GM12878 (cell line): ENCODE data around the gene SIPA1. TPM values are rescaled to one million over a fixed set of nuclear protein-coding genes. Genes with fewer than 3 reads are reported as not detected.
A peak's percentile ranks its signal among the peaks of the same experiment; 100 is the strongest.

Experiments used
- CBFB ChIP-seq: IDR thresholded peaks from 2 replicates; pipeline ENCODE4 v1.6.1; 2016; ENCODE audit warnings: antibody characterized with exemption, low read depth
- CEBPZ ChIP-seq: fragments of 150-350 bp; IDR thresholded peaks from 2 replicates; pipeline ENCODE4 v1.6.1; 2016; ENCODE audit warnings: low read depth, low read length
- CREB1 ChIP-seq: IDR thresholded peaks from 2 replicates; pipeline ENCODE4 v1.6.1; 2012; ENCODE audit warnings: low read depth, mild to moderate bottlenecking, inconsistent platforms
- CREM ChIP-seq: IDR thresholded peaks from 2 replicates; pipeline ENCODE4 v1.6.1; 2014; ENCODE audit warnings: antibody characterized with exemption, low read depth
- EED ChIP-seq: sonication (generic); IDR thresholded peaks from 2 replicates; pipeline ENCODE4 v1.6.1; 2016; ENCODE audit warnings: antibody characterized with exemption, low read depth
- FOS ChIP-seq: IDR thresholded peaks from 3 replicates; pipeline ENCODE4 v1.6.1; 2011; ENCODE audit warnings: borderline replicate concordance; ENCODE audit not compliant: insufficient read length; ENCODE audit errors: extremely low read depth
- FOXK2 ChIP-seq: fragments of 450-650 bp; IDR thresholded peaks from 2 replicates; pipeline ENCODE4 v1.6.1; 2017; ENCODE audit warnings: mild to moderate bottlenecking, moderate library complexity
- LARP7 ChIP-seq: fragments of 450-650 bp; IDR thresholded peaks from 2 replicates; pipeline ENCODE4 v1.6.1; 2017; ENCODE audit warnings: mild to moderate bottlenecking
- MEF2A ChIP-seq: IDR thresholded peaks from 2 replicates; pipeline ENCODE4 v1.6.1; 2011; ENCODE audit warnings: low read depth, mild to moderate bottlenecking, low read length, moderate library complexity; ENCODE audit not compliant: insufficient read depth
- PBX3 ChIP-seq: IDR thresholded peaks from 2 replicates; pipeline ENCODE4 v1.6.1; 2011; ENCODE audit warnings: mild to moderate bottlenecking, low read depth, low read length, moderate library complexity; ENCODE audit not compliant: insufficient replicate concordance
- POLR2AphosphoS2 ChIP-seq: IDR thresholded peaks from 2 replicates; pipeline ENCODE4 v1.6.1; 2011; ENCODE audit warnings: low read depth, mild to moderate bottlenecking, low read length, improper control_type of control experiment, moderate library complexity
- RFX5 ChIP-seq: IDR thresholded peaks from 2 replicates; pipeline ENCODE4 v1.6.1; 2011; ENCODE audit warnings: low read depth, low read length, improper control_type of control experiment
- RUNX3 ChIP-seq: IDR thresholded peaks from 2 replicates; pipeline ENCODE4 v1.6.1; 2012; ENCODE audit warnings: low read length, inconsistent platforms
- SMAD5 ChIP-seq: IDR thresholded peaks from 2 replicates; pipeline ENCODE4 v1.6.1; 2016; ENCODE audit warnings: antibody characterized with exemption, low read depth
- SP1 ChIP-seq: IDR thresholded peaks from one replicate; pipeline ENCODE4 v1.6.1; 2011; ENCODE audit warnings: low read depth, low read length
- SRF ChIP-seq, 2 experiments: IDR thresholded peaks; 2 replicates each; pipeline ENCODE4 v1.6.1; 2011; ENCODE audit warnings: low read depth in 2 of 2, low read length in 2 of 2, mild to moderate bottlenecking in 1 of 2, moderate library complexity in 1 of 2
- STAT3 ChIP-seq: IDR thresholded peaks from 2 replicates; pipeline ENCODE4 v1.6.1; 2011; ENCODE audit warnings: low read depth, low read length, improper control_type of control experiment
- SUZ12 ChIP-seq: fragments of 200-600 bp; sonication (generic); IDR thresholded peaks from one replicate; pipeline ENCODE4 v1.6.1; 2018; ENCODE audit warnings: antibody characterized with exemption, mild to moderate bottlenecking; ENCODE audit not compliant: unreplicated experiment
- TARDBP ChIP-seq: IDR thresholded peaks from 2 replicates; pipeline ENCODE4 v1.6.1; 2016; ENCODE audit warnings: borderline replicate concordance
- WRNIP1 ChIP-seq: IDR thresholded peaks from 2 replicates; pipeline ENCODE4 v1.6.1; 2011; ENCODE audit warnings: low read depth, low read length, improper control_type of control experiment, borderline replicate concordance
- polyA plus RNA-seq, 11 experiments: library from polyadenylated mRNA; depleted of rRNA in 4 of 11; unstranded in 6 of 11; stranded (reverse) in 5 of 11; fragments of >200 nt; fragmentation: Nextera tagmentation in 4 of 11; fragmentation: Illumina TruSeq in 1 of 11; extraction: Ambion mirVana in 4 of 11; extraction: Trizol in 1 of 11; gene quantifications; 1 replicate in 1 of 11; 2 replicates in 10 of 11; pipeline versions ENCODE4 v1.2.1 to v1.2.3, GENCODE V29; 2011 to 2016; ENCODE audit warnings: inconsistent platforms in 2 of 11, missing spikeins in 2 of 11, low read depth in 1 of 11
- total RNA-seq, 4 experiments: library from RNA; depleted of rRNA in 3 of 4; stranded (reverse); fragments of >200 nt in 3 of 4; fragmentation: Illumina TruSeq in 1 of 4; extraction: Trizol in 1 of 4; gene quantifications; 2 replicates each; pipeline versions ENCODE4 v1.2.1 to v1.2.3, GENCODE V29; 2013 to 2021
- TF ChIP-seq, protein P1 (sequence below): fragments of 450-650 bp; formaldehyde crosslinking; IDR thresholded peaks from 2 replicates; pipeline ENCODE4 v1.4.0; 2020; ENCODE audit warnings: mild to moderate bottlenecking, moderate library complexity

SIPA1 gene
- total and polyA plus RNA-seq, 10 of the 15 experiments (the other 5 are each of a cell fraction or from before 2014, with no cell fraction given), result 1.0 to 139 (median 33.4) TPM

DNA sequence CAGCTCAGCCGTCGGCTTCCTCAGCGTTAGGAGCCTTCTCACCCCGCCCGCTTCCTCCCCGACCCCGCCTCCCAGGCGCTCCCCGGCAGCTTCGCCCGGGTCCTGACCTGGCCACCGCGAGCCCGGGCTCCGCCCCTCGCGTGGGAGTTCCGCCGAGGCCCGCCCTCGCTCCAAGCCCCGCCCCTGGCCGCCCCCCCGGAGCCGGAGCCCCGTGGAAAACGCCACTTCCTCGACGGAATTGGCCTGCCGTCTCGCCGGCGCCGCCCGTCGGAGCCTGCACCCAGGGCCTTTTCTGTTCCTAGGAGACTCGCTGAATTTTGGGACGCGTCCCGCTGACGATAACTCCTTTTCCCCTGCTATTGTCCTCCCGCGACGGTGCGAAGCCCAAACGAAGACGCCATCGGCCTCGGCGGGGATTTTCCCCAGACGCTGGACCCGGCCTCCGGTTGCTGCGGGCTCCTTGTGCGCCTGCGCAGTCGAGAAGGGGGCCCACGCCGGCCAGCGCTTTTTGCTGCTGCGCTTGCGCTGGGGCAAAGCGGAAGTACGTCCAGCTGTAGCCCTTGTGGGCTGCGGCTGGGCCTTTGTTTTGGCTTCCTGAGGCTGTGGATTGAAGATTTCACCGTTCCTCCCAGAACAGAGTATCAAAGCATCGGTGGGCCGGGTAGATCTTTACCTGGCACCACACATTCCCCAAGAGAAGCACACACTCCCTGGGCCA is 14.8 kb downstream of the SIPA1 start (continued):
- no peak for TF ChIP-seq CEBPZ
- TF ChIP-seq RFX5, result no peak
- no peak for TF ChIP-seq SUZ12
- TF ChIP-seq MEF2A, result 0 out of 2 replicates have a peak, but pooled peaks have one; percentile 11
- TF ChIP-seq PBX3, result no peak
- peak; percentile 16; the same call in 1 of the 2 replicates for TF ChIP-seq CREB1
- TF ChIP-seq CBFB, result 0 out of 2 replicates have a peak, but pooled peaks have one; percentile 28
- TF ChIP-seq POLR2AphosphoS2, result peak; percentile 98
- TF ChIP-seq FOXK2, result no peak
- peak; percentile 80 for TF ChIP-seq RUNX3
- peak; percentile 9 for TF ChIP-seq SP1
- TF ChIP-seq SMAD5, result peak; percentile 68; the same call in 1 of the 2 replicates
- no peak for TF ChIP-seq STAT3
- peak; percentile 45 for TF ChIP-seq CREM
- peak; percentile 69 for TF ChIP-seq EED
- no peak for TF ChIP-seq FOS
- TF ChIP-seq, protein P1, sequence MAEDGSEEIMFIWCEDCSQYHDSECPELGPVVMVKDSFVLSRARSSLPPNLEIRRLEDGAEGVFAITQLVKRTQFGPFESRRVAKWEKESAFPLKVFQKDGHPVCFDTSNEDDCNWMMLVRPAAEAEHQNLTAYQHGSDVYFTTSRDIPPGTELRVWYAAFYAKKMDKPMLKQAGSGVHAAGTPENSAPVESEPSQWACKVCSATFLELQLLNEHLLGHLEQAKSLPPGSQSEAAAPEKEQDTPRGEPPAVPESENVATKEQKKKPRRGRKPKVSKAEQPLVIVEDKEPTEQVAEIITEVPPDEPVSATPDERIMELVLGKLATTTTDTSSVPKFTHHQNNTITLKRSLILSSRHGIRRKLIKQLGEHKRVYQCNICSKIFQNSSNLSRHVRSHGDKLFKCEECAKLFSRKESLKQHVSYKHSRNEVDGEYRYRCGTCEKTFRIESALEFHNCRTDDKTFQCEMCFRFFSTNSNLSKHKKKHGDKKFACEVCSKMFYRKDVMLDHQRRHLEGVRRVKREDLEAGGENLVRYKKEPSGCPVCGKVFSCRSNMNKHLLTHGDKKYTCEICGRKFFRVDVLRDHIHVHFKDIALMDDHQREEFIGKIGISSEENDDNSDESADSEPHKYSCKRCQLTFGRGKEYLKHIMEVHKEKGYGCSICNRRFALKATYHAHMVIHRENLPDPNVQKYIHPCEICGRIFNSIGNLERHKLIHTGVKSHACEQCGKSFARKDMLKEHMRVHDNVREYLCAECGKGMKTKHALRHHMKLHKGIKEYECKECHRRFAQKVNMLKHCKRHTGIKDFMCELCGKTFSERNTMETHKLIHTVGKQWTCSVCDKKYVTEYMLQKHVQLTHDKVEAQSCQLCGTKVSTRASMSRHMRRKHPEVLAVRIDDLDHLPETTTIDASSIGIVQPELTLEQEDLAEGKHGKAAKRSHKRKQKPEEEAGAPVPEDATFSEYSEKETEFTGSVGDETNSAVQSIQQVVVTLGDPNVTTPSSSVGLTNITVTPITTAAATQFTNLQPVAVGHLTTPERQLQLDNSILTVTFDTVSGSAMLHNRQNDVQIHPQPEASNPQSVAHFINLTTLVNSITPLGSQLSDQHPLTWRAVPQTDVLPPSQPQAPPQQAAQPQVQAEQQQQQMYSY (CRISPR knock-in tag), result no peak
- TF ChIP-seq TARDBP, result peak; percentile 28; the same call in 1 of the 2 replicates
- TF ChIP-seq SRF (IDR thresholded peaks at IDR 0.05; ENCODE audit: low read depth in 2 of 2, low read length in 2 of 2), result 0 out of 4 replicates have a peak, but pooled peaks have one; percentile 1 to 37
- no peak; the same call in 1 of the 2 replicates for TF ChIP-seq LARP7
- no peak for TF ChIP-seq WRNIP1
